Stimulated activated CD8-positive, alpha-beta memory T cell treated with anti-CD3 and anti-CD28 coated beads, Interleukin-4, amount 100 ng/mL, for 48 hours (primary cell): ENCODE results near the gene RBPJ.
"Not testable (repeated sequence)": the region's sequence is repeated elsewhere in the genome, so short reads cannot be mapped to it uniquely, and the experiment has no call there.

ENCODE experiments used
- DNase-seq: peaks from one replicate; pipeline ENCODE4 v3.0.0-alpha.2; 2020

The RBPJ gene

GRCh38 chr4:26302031-26302899, 18.5 kb upstream of the RBPJ start:
- DNase-seq = no peak

GRCh38 chr4:26303008-26303407, 17.8 kb upstream of the RBPJ start:
- no peak for DNase-seq

GRCh38 chr4:26307037-26307800, 13.6 kb upstream of the RBPJ start:
- DNase-seq = no peak

- no peak for DNase-seq
Observed at GRCh38 chr4:26308568-26308967, 12.2 kb upstream of the RBPJ start.

GRCh38 chr4:26310264-26310663, 10.6 kb upstream of the RBPJ start:
- DNase-seq = no peak

GRCh38 chr4:26311633-26312032, 9.2 kb upstream of the RBPJ start:
- no peak for DNase-seq

- DNase-seq = not testable (repeated sequence)
Observed at GRCh38 chr4:26315316-26315932, 5.4 kb upstream of the RBPJ start.

GRCh38 chr4:26317766-26318165, 3.0 kb upstream of the RBPJ start:
- no peak for DNase-seq

GRCh38 chr4:26319467-26319948, 1.3 kb upstream of the RBPJ start:
- peak; percentile 98 for DNase-seq

GRCh38 chr4:26319949-26320537, 771 bp upstream of the RBPJ start:
- no peak for DNase-seq

- peak; percentile 56 for DNase-seq
Observed at GRCh38 chr4:26321373-26322221, 783 bp downstream of the RBPJ start.

- DNase-seq = no peak
Observed at GRCh38 chr4:26322346-26322745, 1.5 kb downstream of the RBPJ start.

GRCh38 chr4:26323821-26324220, 3.0 kb downstream of the RBPJ start:
- no peak for DNase-seq

- DNase-seq = no peak
Observed at GRCh38 chr4:26325191-26325590, 4.4 kb downstream of the RBPJ start.

GRCh38 chr4:26326791-26327190, 6.0 kb downstream of the RBPJ start:
- DNase-seq = no peak

- DNase-seq = no peak
Observed at GRCh38 chr4:26330186-26330787, 9.5 kb downstream of the RBPJ start.

- no peak for DNase-seq
Observed at GRCh38 chr4:26330946-26331345, 10.1 kb downstream of the RBPJ start.

GRCh38 chr4:26331380-26331950, 10.7 kb downstream of the RBPJ start:
- DNase-seq = no peak

GRCh38 chr4:26334366-26334765, 13.6 kb downstream of the RBPJ start:
- DNase-seq = no peak

- no peak for DNase-seq
Observed at GRCh38 chr4:26337612-26338011, 16.8 kb downstream of the RBPJ start.

- DNase-seq = no peak
Observed at GRCh38 chr4:26342328-26343037, 21.7 kb downstream of the RBPJ start.
